C4-2B (cell line): ENCODE results near the gene NCAPG2.
A peak's percentile ranks its signal among the peaks of the same experiment; 100 is the strongest.

Experiments used
- H3K27ac ChIP-seq: fragments of 450-650 bp; 2 replicates; pipeline ENCODE4 v1.5.1; 2017
- CTCF ChIP-seq: fragments of 450-650 bp; conservative IDR thresholded peaks from 2 replicates; pipeline ENCODE4 v1.5.1; 2017; ENCODE audit warnings: mild to moderate bottlenecking
- ZFX ChIP-seq: fragments of 450-650 bp; IDR thresholded peaks from 2 replicates; pipeline ENCODE4 v1.6.1; 2017

Gene NCAPG2

GRCh38 chr7:158747408-158747807, 42.8 kb upstream of the NCAPG2 start:
- no peak overlapping the region for H3K27ac ChIP-seq
- TF ChIP-seq CTCF: no peak

- no peak for TF ChIP-seq CTCF
- TF ChIP-seq ZFX: no peak
- H3K27ac ChIP-seq: no peak overlapping the region
Observed at GRCh38 chr7:158746957-158747356, 42.4 kb upstream of the NCAPG2 start.

GRCh38 chr7:158745057-158745715, 40.6 kb upstream of the NCAPG2 start:
- H3K27ac ChIP-seq: no peak overlapping the region
- TF ChIP-seq ZFX (no peak), CTCF (no peak)

- no peak overlapping the region for H3K27ac ChIP-seq
- no peak for TF ChIP-seq CTCF
- TF ChIP-seq ZFX: no peak
Observed at GRCh38 chr7:158744070-158744469, 39.5 kb upstream of the NCAPG2 start.

GRCh38 chr7:158743219-158743618, 38.6 kb upstream of the NCAPG2 start:
- no peak overlapping the region for H3K27ac ChIP-seq
- TF ChIP-seq CTCF: no peak
- TF ChIP-seq ZFX: no peak

- TF ChIP-seq CTCF (no peak), ZFX (no peak)
- H3K27ac ChIP-seq: no peak overlapping the region
Observed at GRCh38 chr7:158742065-158742821, 37.6 kb upstream of the NCAPG2 start.

- TF ChIP-seq CTCF (no peak), ZFX (no peak)
- H3K27ac ChIP-seq: peak overlapping the region; percentile 44
Observed at GRCh38 chr7:158741294-158741666, 36.7 kb upstream of the NCAPG2 start.
